Mammary epithelial cell (primary cell): ENCODE measurements around the gene KRT81.

Experiments used
- EZH2 ChIP-seq: IDR thresholded peaks from 2 replicates; pipeline ENCODE4 v1.6.1; 2012; ENCODE audit warnings: low read length, inconsistent platforms, borderline replicate concordance
- TF ChIP-seq, protein P1 (sequence below), 2 donors: IDR thresholded peaks in 1 of 2; conservative IDR thresholded peaks in 1 of 2; 2 replicates each; pipeline ENCODE4 v1.5.1; 2011 to 2012; ENCODE audit warnings: inconsistent platforms in 2 of 2, low read length in 2 of 2, mild to moderate bottlenecking in 2 of 2, control low read depth in 1 of 2, low read depth in 1 of 2; ENCODE audit not compliant: insufficient read depth in 1 of 2; ENCODE audit errors: extremely low read depth in 1 of 2

DNA sequence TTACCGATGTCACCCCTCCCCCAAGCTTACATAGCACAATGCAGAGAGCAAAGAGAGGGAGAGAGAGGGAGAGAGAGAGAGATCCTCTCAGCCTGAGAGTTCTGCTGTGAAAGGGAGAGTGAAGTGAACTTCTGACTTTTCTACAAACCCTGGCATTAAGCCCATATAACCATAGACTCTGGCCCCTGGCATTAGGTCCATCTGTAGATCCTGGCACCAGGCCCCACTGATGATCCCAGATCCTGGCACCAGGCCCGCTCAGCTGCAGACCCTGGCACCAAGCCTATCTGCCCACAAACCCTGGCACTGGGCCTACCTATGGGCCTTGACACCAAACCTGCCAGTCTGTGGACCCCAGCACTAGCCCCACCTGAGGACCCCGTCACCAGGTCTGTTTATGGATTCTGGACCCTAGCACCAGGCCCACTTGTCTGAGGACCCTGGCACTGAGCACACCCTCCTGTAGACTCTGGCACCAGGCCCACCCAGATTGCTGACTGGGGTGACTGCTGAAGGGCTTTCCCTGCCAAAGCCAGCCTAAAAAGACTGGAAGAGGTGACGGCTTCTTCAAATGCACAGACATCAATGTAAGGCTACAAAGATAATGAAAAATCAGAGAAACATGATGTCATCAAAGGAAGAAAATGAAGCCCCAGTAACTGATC is 44.4 kb upstream of the KRT81 start:
- TF ChIP-seq, protein P1, sequence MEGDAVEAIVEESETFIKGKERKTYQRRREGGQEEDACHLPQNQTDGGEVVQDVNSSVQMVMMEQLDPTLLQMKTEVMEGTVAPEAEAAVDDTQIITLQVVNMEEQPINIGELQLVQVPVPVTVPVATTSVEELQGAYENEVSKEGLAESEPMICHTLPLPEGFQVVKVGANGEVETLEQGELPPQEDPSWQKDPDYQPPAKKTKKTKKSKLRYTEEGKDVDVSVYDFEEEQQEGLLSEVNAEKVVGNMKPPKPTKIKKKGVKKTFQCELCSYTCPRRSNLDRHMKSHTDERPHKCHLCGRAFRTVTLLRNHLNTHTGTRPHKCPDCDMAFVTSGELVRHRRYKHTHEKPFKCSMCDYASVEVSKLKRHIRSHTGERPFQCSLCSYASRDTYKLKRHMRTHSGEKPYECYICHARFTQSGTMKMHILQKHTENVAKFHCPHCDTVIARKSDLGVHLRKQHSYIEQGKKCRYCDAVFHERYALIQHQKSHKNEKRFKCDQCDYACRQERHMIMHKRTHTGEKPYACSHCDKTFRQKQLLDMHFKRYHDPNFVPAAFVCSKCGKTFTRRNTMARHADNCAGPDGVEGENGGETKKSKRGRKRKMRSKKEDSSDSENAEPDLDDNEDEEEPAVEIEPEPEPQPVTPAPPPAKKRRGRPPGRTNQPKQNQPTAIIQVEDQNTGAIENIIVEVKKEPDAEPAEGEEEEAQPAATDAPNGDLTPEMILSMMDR (conservative IDR thresholded peaks at IDR 0.05 in 1 of 2, IDR thresholded peaks at IDR 0.05 in 1 of 2; ENCODE audit: extremely low read depth in 1 of 2, insufficient read depth in 1 of 2, low read depth in 1 of 2, low read length in 2 of 2), result no peak
- TF ChIP-seq EZH2, result no peak
